Fibroblast of villous mesenchyme (primary cell): ENCODE results near the gene MORC4. TPM values are rescaled to one million over a fixed set of nuclear protein-coding genes. Genes with fewer than 3 reads are reported as not detected.

Experiments used
- DNase-seq: peaks from one replicate; pipeline ENCODE4 v3.0.0-alpha.2; 2010; ENCODE audit warnings: low read depth
- H3K4me3 ChIP-seq: 2 replicates; pipeline ENCODE4 v1.5.1; 2011; ENCODE audit warnings: low read depth, mild to moderate bottlenecking, low read length
- total RNA-seq: library from RNA; depleted of rRNA; stranded (reverse); fragments of >200 nt; gene quantifications from 2 replicates; pipeline ENCODE4 v1.2.3, GENCODE V29; 2012
- TF ChIP-seq, protein P1 (sequence below): IDR thresholded peaks from 2 replicates; pipeline ENCODE4 v1.5.1; 2012; ENCODE audit warnings: low read depth, mild to moderate bottlenecking, low read length; ENCODE audit not compliant: insufficient read depth

The MORC4 gene
- total RNA-seq, 1 donor = 33.7 TPM

DNA sequence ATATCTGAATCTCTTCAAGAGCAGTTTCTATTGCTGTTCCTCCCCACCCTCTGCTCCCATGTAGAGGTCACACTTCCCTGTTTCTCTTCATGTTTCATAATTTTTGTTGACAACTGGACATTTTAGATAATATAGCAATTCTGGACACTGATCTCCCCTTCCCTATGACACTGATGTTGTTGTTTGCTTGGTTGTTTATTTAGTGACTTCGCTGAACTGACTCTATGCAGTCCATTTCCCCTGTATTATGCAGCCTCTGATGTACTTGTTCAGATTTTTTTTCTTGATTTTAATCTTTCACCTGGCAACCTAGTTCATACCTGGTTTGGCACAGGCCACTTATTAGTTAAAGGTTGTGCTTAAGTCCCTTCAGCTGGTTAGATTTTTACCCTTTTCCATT is 50.6 kb downstream of the MORC4 start:
- no peak for DNase-seq
- H3K4me3 ChIP-seq = no peak overlapping the region
- TF ChIP-seq, protein P1, sequence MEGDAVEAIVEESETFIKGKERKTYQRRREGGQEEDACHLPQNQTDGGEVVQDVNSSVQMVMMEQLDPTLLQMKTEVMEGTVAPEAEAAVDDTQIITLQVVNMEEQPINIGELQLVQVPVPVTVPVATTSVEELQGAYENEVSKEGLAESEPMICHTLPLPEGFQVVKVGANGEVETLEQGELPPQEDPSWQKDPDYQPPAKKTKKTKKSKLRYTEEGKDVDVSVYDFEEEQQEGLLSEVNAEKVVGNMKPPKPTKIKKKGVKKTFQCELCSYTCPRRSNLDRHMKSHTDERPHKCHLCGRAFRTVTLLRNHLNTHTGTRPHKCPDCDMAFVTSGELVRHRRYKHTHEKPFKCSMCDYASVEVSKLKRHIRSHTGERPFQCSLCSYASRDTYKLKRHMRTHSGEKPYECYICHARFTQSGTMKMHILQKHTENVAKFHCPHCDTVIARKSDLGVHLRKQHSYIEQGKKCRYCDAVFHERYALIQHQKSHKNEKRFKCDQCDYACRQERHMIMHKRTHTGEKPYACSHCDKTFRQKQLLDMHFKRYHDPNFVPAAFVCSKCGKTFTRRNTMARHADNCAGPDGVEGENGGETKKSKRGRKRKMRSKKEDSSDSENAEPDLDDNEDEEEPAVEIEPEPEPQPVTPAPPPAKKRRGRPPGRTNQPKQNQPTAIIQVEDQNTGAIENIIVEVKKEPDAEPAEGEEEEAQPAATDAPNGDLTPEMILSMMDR = no peak

DNA sequence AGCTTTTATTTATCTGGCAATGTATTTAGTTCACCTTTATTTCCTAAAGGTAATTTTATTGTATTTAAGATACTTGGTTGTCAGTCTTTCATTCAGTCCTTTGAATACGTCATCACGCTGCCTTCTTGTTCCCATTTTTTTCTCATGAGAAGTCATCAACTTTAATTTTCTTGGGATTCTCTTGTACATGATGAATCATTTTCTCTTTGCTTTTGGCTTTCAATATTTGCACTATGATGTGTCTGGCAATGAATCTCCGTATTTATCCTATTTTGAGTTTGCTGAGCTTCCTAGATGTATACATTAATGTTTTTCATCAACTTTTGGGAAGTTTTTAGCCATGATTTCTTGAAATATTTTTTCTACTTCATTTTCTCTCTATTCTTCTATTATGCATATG is 51.4 kb downstream of the MORC4 start:
- no peak for DNase-seq
- TF ChIP-seq, protein P1 = no peak
- H3K4me3 ChIP-seq = no peak overlapping the region

DNA sequence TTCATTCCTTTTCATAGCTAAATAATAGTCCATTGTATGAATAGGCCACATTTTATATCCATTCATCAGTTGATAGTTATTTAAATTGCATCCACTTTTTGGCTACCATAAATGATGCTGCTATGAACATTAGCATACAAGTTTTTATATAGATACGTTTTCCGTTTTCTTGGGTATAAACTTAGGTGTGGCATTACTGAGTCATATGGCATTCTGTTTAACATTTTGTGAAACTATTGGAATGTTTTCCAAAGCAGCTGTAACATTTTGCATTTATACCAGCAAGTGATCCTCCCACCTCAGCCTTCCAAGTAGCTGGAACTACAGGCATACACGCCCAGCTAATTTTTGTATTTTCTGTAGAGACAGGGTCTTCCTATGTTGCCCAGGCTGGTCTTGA is 53.5 kb downstream of the MORC4 start:
- H3K4me3 ChIP-seq = no peak overlapping the region
- no peak for DNase-seq
- TF ChIP-seq, protein P1 = no peak

DNA sequence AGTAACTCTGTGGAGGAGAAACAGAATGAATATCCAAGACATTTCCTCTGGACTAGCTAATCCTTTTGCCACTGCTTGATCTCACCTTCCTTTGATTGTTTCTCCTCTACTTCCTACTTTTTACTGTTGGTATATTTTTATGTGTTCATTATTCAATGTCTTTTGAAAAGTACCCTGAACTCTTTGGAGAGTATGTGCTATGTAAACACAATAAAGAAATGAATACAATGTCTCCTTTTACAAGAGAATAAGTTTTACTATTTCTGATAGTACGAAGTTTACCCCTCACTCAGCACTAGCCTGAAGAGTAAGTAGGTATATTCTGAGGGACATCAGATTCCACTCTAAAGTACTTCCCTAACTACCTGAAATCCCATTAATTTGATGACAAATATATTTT is 59.9 kb downstream of the MORC4 start:
- no peak for DNase-seq
- TF ChIP-seq, protein P1 = no peak

DNA sequence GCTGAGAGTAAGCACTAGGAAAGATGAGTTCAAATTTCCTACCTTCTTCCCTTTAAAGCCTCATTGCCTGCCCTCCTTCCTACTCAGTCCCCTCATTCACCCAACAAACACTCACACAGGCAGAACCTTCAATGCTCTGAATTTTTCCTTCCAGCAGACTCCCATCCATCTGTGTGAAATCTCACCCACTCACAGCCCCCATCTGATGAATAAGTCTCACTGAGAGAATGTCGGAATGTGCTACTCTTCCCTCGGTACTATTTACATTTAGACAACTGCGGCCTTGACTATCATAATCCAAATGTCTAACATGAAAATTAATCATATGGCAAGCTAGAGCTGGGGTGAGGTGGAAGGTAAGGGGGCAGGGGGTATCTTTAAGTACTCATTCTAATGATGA is 60.4 kb downstream of the MORC4 start:
- TF ChIP-seq, protein P1 = no peak
- DNase-seq = no peak
- H3K4me3 ChIP-seq = no peak overlapping the region

More for the DNA sequence above, 59.9 kb downstream of the MORC4 start:
- H3K4me3 ChIP-seq = no peak overlapping the region

DNA sequence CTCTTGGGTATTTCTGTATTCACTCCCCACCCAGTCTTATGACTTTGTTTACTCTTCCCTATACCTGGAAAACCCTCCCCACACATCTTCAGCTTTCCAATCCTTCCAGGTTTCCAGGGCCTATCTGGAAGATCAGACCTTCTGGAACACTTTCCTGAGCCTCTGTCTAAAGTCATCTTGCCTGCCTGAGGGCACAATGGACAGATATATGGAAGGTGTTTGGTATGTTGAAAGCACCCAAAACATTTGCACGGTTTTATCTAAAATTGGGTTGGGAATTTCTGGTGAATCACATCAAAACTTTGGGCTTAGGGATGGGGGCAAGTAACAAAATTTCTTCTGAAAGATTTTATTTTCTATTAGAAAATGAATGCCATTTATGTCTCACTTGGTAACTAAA is 63.8 kb downstream of the MORC4 start:
- H3K4me3 ChIP-seq = no peak overlapping the region
- TF ChIP-seq, protein P1 = no peak
- DNase-seq = no peak

DNA sequence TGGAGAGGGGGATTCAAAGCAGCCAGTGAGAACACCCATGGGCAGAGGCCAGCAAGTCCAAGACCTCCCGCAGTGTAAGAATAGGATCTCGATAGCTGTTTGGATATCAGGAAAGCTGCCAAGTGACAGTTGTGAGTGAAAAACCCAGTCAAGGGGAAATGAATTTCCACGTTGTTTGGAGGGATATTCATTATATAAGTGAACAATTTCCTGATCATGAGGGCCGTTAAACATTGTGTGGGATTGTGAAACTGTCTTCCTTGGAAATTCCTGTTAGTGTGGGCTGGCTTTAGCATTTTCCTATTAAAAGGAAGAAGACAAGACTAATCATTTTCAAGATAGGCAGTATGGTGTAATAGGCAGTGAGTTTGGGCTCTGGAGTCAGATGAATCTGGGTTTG is 64.8 kb downstream of the MORC4 start:
- no peak overlapping the region for H3K4me3 ChIP-seq
- TF ChIP-seq, protein P1 = no peak
- peak; percentile 57 for DNase-seq
